K562 (cell line): ENCODE data around the gene SOX2. TPM values are rescaled to one million over a fixed set of nuclear protein-coding genes. Genes with fewer than 3 reads are reported as not detected.

ENCODE experiments used
- ATAC-seq: fragments of 200-7000 bp; cut with Tn5 transposase; 3 replicates; pipeline ENCODE4 v1.9.1; 2020; ENCODE audit warnings: moderate library complexity
- BruUV-seq: library from RNA; stranded (reverse); fragments of 400-500 nt; replicated peaks from 2 replicates; lab custom pipeline; 2021; lab: Mats Ljungman, UMichigan
- CTCF ChIA-PET: fragments of 300-600 bp; formaldehyde crosslinking; extraction: SDS; loops from one replicate; lab custom pipeline; 2021; ENCODE audit warnings: low intra/inter-chr PET ratio; lab: Yijun Ruan, JAX
- POLR2A ChIA-PET: fragments of 300-600, 350-650 bp; sonication (Branson Sonifier 250); formaldehyde crosslinking; extraction: SDS; loops from one replicate; lab custom pipeline; 2021; ENCODE audit warnings: antibody characterized with exemption, inconsistent platforms; lab: Yijun Ruan, JAX
- DNase-seq, 4 experiments: peaks; one replicate each; pipeline versions ENCODE4 v3.0.0 to v3.0.0-alpha.2; 2011 to 2018; ENCODE audit warnings: low spot score in 3 of 4, mixed read lengths in 3 of 4; ENCODE audit errors: extremely low read depth in 1 of 4
- FAIRE-seq: peaks from 2 replicates; lab custom pipeline; 2011; peaks lifted over from hg19 to GRCh38; lab: Jason Lieb, UNC
- H2AFZ ChIP-seq: 2 replicates; pipeline ENCODE4 v1.6.0; 2011; ENCODE audit warnings: low read depth, low read length, control low read depth, inconsistent platforms
- H3K27ac ChIP-seq: fragments of 200-600 bp; 3 replicates; pipeline ENCODE4 v1.8.0; 2011; ENCODE audit warnings: low read depth, mild to moderate bottlenecking, control low read depth, inconsistent platforms, low read length, moderate library complexity, mixed read lengths; ENCODE audit errors: extremely low read depth
- H3K27me3 ChIP-seq, 2 experiments: fragments of 300-600 bp in 1 of 2; 2 replicates in 1 of 2; 3 replicates in 1 of 2; pipeline versions ENCODE4 v1.6.0 to v1.8.0; 2011; ENCODE audit warnings: inconsistent platforms in 2 of 2, low read length in 2 of 2, mild to moderate bottlenecking in 1 of 2, mixed read lengths in 1 of 2, moderate library complexity in 1 of 2; ENCODE audit not compliant: control insufficient read depth in 2 of 2, insufficient read depth in 2 of 2
- H3K36me3 ChIP-seq: fragments of 300-600 bp; 3 replicates; pipeline ENCODE4 v1.8.0; 2011; ENCODE audit warnings: mild to moderate bottlenecking, low read length, inconsistent platforms; ENCODE audit not compliant: control insufficient read depth, insufficient read depth
- H3K4me1 ChIP-seq, 2 experiments: fragments of 200-600 bp in 1 of 2; replicated peaks in 1 of 2; 2 replicates in 1 of 2; 3 replicates in 1 of 2; pipeline versions ENCODE4 v1.5.1 to v1.8.0; 2011; ENCODE audit warnings: inconsistent platforms in 2 of 2, low read length in 2 of 2, mild to moderate bottlenecking in 1 of 2, mixed read lengths in 1 of 2, moderate library complexity in 1 of 2; ENCODE audit not compliant: control insufficient read depth in 2 of 2, insufficient read depth in 2 of 2
- H3K4me2 ChIP-seq: 2 replicates; pipeline ENCODE4 v1.6.1; 2011; ENCODE audit warnings: low read length, control low read depth, inconsistent platforms, mixed read lengths; ENCODE audit not compliant: insufficient read depth
- H3K4me3 ChIP-seq: fragments of 200-600 bp; sonication (generic), shearing (Covaris generic); 2 replicates; pipeline ENCODE4 v1.5.1; 2016; ENCODE audit warnings: control low read depth, inconsistent platforms
- H3K79me2 ChIP-seq: fragments of 200-600 bp; 3 replicates; pipeline ENCODE4 v1.8.0; 2011; ENCODE audit warnings: low read length, inconsistent platforms; ENCODE audit not compliant: control insufficient read depth, insufficient read depth
- H3K9ac ChIP-seq, 2 experiments: 2 replicates each; pipeline versions ENCODE4 v1.6.0 to v1.6.1; 2011; ENCODE audit warnings: low read depth in 2 of 2, low read length in 2 of 2, control low read depth in 1 of 2, inconsistent platforms in 1 of 2, mild to moderate bottlenecking in 1 of 2, mixed read lengths in 1 of 2; ENCODE audit not compliant: insufficient read depth in 1 of 2
- H3K9me1 ChIP-seq: one replicate; pipeline ENCODE4 v1.6.0; 2011; ENCODE audit warnings: inconsistent platforms, mild to moderate bottlenecking, low read length, moderate library complexity; ENCODE audit not compliant: control insufficient read depth, insufficient read depth
- H3K9me3 ChIP-seq: replicated peaks from 2 replicates; pipeline ENCODE4 v1.5.1; 2011; ENCODE audit warnings: low read depth, low read length, inconsistent platforms; ENCODE audit not compliant: control insufficient read depth, insufficient read depth
- H4K20me1 ChIP-seq: replicated peaks from 2 replicates; pipeline ENCODE4 v1.6.1; 2011; ENCODE audit warnings: low read length, inconsistent platforms, mixed read lengths; ENCODE audit not compliant: control insufficient read depth, insufficient read depth
- ARID4B ChIP-seq: sonication (generic); formaldehyde crosslinking; IDR thresholded peaks from 2 replicates; pipeline ENCODE4 v1.8.0; 2022; ENCODE audit warnings: mild to moderate bottlenecking, missing genetic modification reagents
- KLF6 ChIP-seq: fragments of 250-450 bp; sonication (Bioruptor Pico); IDR thresholded peaks from 2 replicates; pipeline ENCODE4 v1.4.0; 2020; ENCODE audit warnings: mild to moderate bottlenecking, moderate library complexity, borderline replicate concordance
- TAL1 ChIP-seq: fragments of 450-650 bp; IDR thresholded peaks from 2 replicates; pipeline ENCODE4 v1.6.1; 2016; ENCODE audit warnings: mild to moderate bottlenecking
- YBX1 ChIP-seq: fragments of 450-650 bp; IDR thresholded peaks from 2 replicates; pipeline ENCODE4 v1.7.1; 2016; ENCODE audit warnings: mild to moderate bottlenecking
- ZBTB2 ChIP-seq: fragments of 450-650 bp; IDR thresholded peaks from 2 replicates; pipeline ENCODE4 v1.6.1; 2016; ENCODE audit warnings: antibody characterized with exemption
- ZNF395 ChIP-seq: fragments of 200-800 bp; sonication (Bioruptor generic); IDR thresholded peaks from 2 replicates; pipeline ENCODE4 v1.6.1; 2017; ENCODE audit warnings: missing genetic modification characterization, missing compliant biosample characterization
- ZNF699 ChIP-seq: fragments of 250-450 bp; sonication (Bioruptor Pico); IDR thresholded peaks from 2 replicates; pipeline ENCODE4 v1.8.0; 2021; ENCODE audit warnings: mild to moderate bottlenecking, moderate library complexity; ENCODE audit not compliant: insufficient replicate concordance
- WGBS: fragments of 100-300 bp; shearing (Covaris generic); methylation state at CpG from one replicate; pipeline ENCODE4 v1.1.6; 2016; ENCODE audit warnings: low coverage, mixed read lengths; ENCODE audit not compliant: insufficient coverage; ENCODE audit errors: missing lambda C conversion rate; 5-methylcytosine and 5-hydroxymethylcytosine counted together
- in situ Hi-C: fragments of 300-500 bp; cut with MboI; formaldehyde crosslinking; loops from 4 replicates; pipeline ENCODE4 v1.15.0; 2018; ENCODE audit warnings: inconsistent platforms, mixed read lengths
- intact Hi-C: fragments of 100-400 bp; cut with micrococcal nuclease; formaldehyde crosslinking; loops from 2 replicates; pipeline ENCODE4 v1.14.2; 2022
- polyA plus RNA-seq, 8 experiments: library from polyadenylated mRNA; depleted of rRNA in 4 of 8; stranded (reverse) in 5 of 8; unstranded in 3 of 8; fragments of >200 nt; fragmentation: Nextera tagmentation in 2 of 8; fragmentation: Illumina TruSeq in 1 of 8; extraction: Ambion mirVana in 2 of 8; extraction: Trizol in 1 of 8; gene quantifications; 2 replicates each; pipeline versions ENCODE4 v1.2.1 to v1.2.3, GENCODE V29; 2011 to 2014; ENCODE audit warnings: inconsistent platforms in 1 of 8, missing spikeins in 1 of 8
- total RNA-seq, 7 experiments: library from RNA; depleted of rRNA in 6 of 7; stranded (reverse); fragments of >200 nt in 6 of 7; fragmentation: Illumina TruSeq in 2 of 7; extraction: Trizol in 2 of 7; gene quantifications; 2 replicates each; pipeline versions ENCODE4 v1.2.1 to v1.2.3, GENCODE V29; 2011 to 2021; ENCODE audit warnings: low replicate concordance in 1 of 7
- TF ChIP-seq, protein P1 (sequence below): sonication (generic); formaldehyde crosslinking; IDR thresholded peaks from 2 replicates; pipeline ENCODE4 v1.8.1; 2022; ENCODE audit warnings: missing genetic modification reagents
- TF ChIP-seq, protein P2 (sequence below): IDR thresholded peaks from 2 replicates; pipeline ENCODE4 v1.6.1; 2011; ENCODE audit warnings: borderline replicate concordance, low read depth, mild to moderate bottlenecking, moderate library complexity, low read length; ENCODE audit not compliant: insufficient read depth, poor library complexity, severe bottlenecking

Gene SOX2
- total and polyA plus RNA-seq, 9 of the 15 experiments (the other 6 are each of a cell fraction or from before 2014, with no cell fraction given) = 0.07 TPM; not detected in 8

DNA sequence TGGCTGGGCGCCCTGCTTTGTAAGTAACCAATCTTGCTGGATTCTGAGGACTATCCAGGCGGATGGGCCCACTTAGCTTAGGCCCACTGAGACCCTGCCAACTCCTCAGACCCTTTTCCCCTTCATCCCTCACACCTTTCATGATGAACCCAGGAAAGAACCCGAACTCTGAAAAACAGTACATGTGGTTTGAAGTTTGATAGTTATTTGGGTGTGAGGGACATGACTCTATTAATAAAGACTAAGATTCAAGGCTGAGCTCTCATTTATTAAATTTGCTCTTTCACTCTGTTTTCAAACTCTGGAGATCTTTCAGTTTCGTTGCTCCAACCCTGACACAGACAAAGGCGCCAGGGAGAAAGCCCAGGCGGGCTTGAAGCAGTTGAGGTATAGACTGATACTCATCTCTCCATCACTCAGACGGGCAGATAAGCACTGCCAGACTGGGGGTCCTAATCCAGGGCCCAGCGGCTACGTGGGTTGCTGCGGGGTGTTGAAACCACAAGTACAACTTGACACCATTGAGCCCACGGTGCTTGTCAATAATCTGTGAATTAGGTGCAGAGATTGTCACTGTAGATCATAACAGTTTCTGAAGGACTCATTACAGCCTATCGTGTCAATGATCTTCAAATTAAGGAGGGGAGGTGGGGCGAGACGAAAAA, 7.2 kb upstream of the SOX2 start:
- Histone ChIP-seq H4K20me1 (no peaks in the 10 kb centered on the region), H3K9ac (no peak overlapping the region), H3K79me2 (no peaks in the 10 kb centered on the region), H3K9me3 (no peaks in the 10 kb centered on the region), H3K27me3 (peaks cover 11 to 18% of the 10 kb centered on the region in 2 experiments; a peak in 4 of 5 replicates), H3K9me1 (no peaks in the 10 kb centered on the region), H3K36me3 (no peaks in the 10 kb centered on the region), H3K4me3 (no peak overlapping the region), H3K4me2 (no peak overlapping the region), H3K27ac (no peak overlapping the region), H2AFZ (no peak overlapping the region), H3K4me1 (peaks cover 0 to 6% of the 10 kb centered on the region in 2 experiments; a peak in 2 of 5 replicates)
- BruUV-seq = no TSS peak
- CTCF ChIA-PET = no interaction called here
- FAIRE-seq (no peak), ATAC-seq (no peak), DNase-seq (no peak)
- intact Hi-C loops = loop anchor here (5.0 to 10.0 kb wide), 3 partner anchors 377 to 790 kb away; partner anchors contain the start of gene FXR1
- POLR2A ChIA-PET = interaction anchor here (0.6 to 0.7 kb wide), 2 partner anchors 42 to 896 kb away, joined by 3 read pairs; no protein-coding TSS in a partner anchor
- in situ Hi-C loops = loop anchor here (10.0 kb wide), 1 partner anchor 910 kb away; no protein-coding TSS in a partner anchor
- under 1% methylated on average over 13 of the region's 14 CpGs for WGBS
- no peak for TF ChIP-seq ARID4B (CRISPR knock-in tag)
- TF ChIP-seq, protein P1, sequence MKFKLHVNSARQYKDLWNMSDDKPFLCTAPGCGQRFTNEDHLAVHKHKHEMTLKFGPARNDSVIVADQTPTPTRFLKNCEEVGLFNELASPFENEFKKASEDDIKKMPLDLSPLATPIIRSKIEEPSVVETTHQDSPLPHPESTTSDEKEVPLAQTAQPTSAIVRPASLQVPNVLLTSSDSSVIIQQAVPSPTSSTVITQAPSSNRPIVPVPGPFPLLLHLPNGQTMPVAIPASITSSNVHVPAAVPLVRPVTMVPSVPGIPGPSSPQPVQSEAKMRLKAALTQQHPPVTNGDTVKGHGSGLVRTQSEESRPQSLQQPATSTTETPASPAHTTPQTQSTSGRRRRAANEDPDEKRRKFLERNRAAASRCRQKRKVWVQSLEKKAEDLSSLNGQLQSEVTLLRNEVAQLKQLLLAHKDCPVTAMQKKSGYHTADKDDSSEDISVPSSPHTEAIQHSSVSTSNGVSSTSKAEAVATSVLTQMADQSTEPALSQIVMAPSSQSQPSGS (CRISPR knock-in tag) = no peak
- TF ChIP-seq ZNF699 (CRISPR knock-in tag) = no peak
- TF ChIP-seq KLF6 = no peak
- no peak for TF ChIP-seq TAL1
- no peak for TF ChIP-seq YBX1
- TF ChIP-seq, protein P2, sequence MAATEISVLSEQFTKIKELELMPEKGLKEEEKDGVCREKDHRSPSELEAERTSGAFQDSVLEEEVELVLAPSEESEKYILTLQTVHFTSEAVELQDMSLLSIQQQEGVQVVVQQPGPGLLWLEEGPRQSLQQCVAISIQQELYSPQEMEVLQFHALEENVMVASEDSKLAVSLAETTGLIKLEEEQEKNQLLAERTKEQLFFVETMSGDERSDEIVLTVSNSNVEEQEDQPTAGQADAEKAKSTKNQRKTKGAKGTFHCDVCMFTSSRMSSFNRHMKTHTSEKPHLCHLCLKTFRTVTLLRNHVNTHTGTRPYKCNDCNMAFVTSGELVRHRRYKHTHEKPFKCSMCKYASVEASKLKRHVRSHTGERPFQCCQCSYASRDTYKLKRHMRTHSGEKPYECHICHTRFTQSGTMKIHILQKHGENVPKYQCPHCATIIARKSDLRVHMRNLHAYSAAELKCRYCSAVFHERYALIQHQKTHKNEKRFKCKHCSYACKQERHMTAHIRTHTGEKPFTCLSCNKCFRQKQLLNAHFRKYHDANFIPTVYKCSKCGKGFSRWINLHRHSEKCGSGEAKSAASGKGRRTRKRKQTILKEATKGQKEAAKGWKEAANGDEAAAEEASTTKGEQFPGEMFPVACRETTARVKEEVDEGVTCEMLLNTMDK = no peak
- TF ChIP-seq ZNF395 (CRISPR knock-in tag) = no peak
- TF ChIP-seq ZBTB2 = no peak
